GM23338 (cell line): Measurements from ENCODE around the gene IMMP2L. TPM values are rescaled to one million over a fixed set of nuclear protein-coding genes. Genes with fewer than 3 reads are reported as not detected.

Experiments
- ATAC-seq: fragments of 200-7000 bp; cut with Tn5 transposase; 3 replicates; pipeline ENCODE4 v1.9.1; 2020
- DNase-seq: peaks from one replicate; pipeline ENCODE4 v3.0.0-alpha.2; 2015; ENCODE audit warnings: low spot score
- H2AFZ ChIP-seq: fragments of 200-600 bp; sonication (generic); 2 replicates; pipeline ENCODE4 v1.8.0; 2016; ENCODE audit warnings: antibody characterized with exemption, mild to moderate bottlenecking, moderate library complexity
- H3F3A ChIP-seq: fragments of 200-600 bp; sonication (generic); replicated peaks from 2 replicates; pipeline ENCODE4 v1.8.0; 2017; ENCODE audit warnings: antibody characterized with exemption, mixed run types, low read depth
- H3K27ac ChIP-seq: fragments of 200-600 bp; sonication (generic); 2 replicates; pipeline ENCODE4 v1.6.1; 2016; ENCODE audit warnings: low read depth
- H3K27me3 ChIP-seq: fragments of 200-600 bp; sonication (generic); 2 replicates; pipeline ENCODE4 v1.8.0; 2016; ENCODE audit warnings: mild to moderate bottlenecking, mixed run types, moderate library complexity; ENCODE audit not compliant: insufficient read depth
- H3K36me3 ChIP-seq: fragments of 200-600 bp; sonication (generic); 2 replicates; pipeline ENCODE4 v1.8.0; 2016; ENCODE audit warnings: mild to moderate bottlenecking; ENCODE audit not compliant: insufficient read depth
- H3K4me1 ChIP-seq: fragments of 200-600 bp; sonication (generic); 2 replicates; pipeline ENCODE4 v1.8.0; 2016; ENCODE audit warnings: mild to moderate bottlenecking, moderate library complexity; ENCODE audit not compliant: insufficient read depth
- H3K4me2 ChIP-seq: fragments of 200-600 bp; sonication (generic); 2 replicates; pipeline ENCODE4 v1.7.1; 2017; ENCODE audit warnings: mixed run types
- H3K4me3 ChIP-seq: fragments of 200-600 bp; sonication (generic); 2 replicates; pipeline ENCODE4 v1.6.1; 2016; ENCODE audit warnings: mixed run types
- H3K79me2 ChIP-seq: fragments of 200-600 bp; sonication (generic); replicated peaks from 2 replicates; pipeline ENCODE4 v1.8.0; 2017; ENCODE audit warnings: mild to moderate bottlenecking; ENCODE audit not compliant: insufficient read depth
- H3K9me2 ChIP-seq: fragments of 200-600 bp; sonication (generic); 2 replicates; pipeline ENCODE4 v1.8.0; 2017; ENCODE audit not compliant: insufficient read depth
- H4K20me1 ChIP-seq: fragments of 200-600 bp; sonication (generic); replicated peaks from 2 replicates; pipeline ENCODE4 v1.8.0; 2017; ENCODE audit warnings: mild to moderate bottlenecking; ENCODE audit not compliant: insufficient read depth
- H3K27ac Mint-ChIP-seq: 2 replicates; pipeline ENCODE4 v1.8.0; 2020; ENCODE audit warnings: inconsistent platforms, mild to moderate bottlenecking, moderate library complexity, mixed read lengths
- H3K27me3 Mint-ChIP-seq: 3 replicates; pipeline ENCODE4 v1.8.0; 2022; ENCODE audit warnings: low read depth, mild to moderate bottlenecking, moderate library complexity, mixed read lengths, inconsistent platforms; ENCODE audit not compliant: insufficient read depth, poor library complexity
- H3K36me3 Mint-ChIP-seq: 3 replicates; pipeline ENCODE4 v1.8.0; 2021; ENCODE audit warnings: low read depth, mild to moderate bottlenecking, inconsistent platforms, moderate library complexity, mixed read lengths
- H3K4me1 Mint-ChIP-seq: 3 replicates; pipeline ENCODE4 v1.8.0; 2020; ENCODE audit warnings: mild to moderate bottlenecking, inconsistent platforms, mixed read lengths
- H3K4me3 Mint-ChIP-seq: 3 replicates; pipeline ENCODE4 v1.8.0; 2021; ENCODE audit warnings: moderate library complexity, mild to moderate bottlenecking, inconsistent platforms, mixed read lengths
- H3K9me3 Mint-ChIP-seq: 3 replicates; pipeline ENCODE4 v1.8.0; 2020; ENCODE audit warnings: moderate library complexity, mild to moderate bottlenecking, inconsistent platforms, mixed read lengths
- CREB1 ChIP-seq: fragments of 250-450 bp; sonication (Bioruptor Pico); IDR thresholded peaks from 2 replicates; pipeline ENCODE4 v1.5.0; 2020; ENCODE audit warnings: low read depth, mild to moderate bottlenecking, moderate library complexity
- EZH2 ChIP-seq: fragments of 200-600 bp; sonication (generic); IDR thresholded peaks from one replicate; pipeline ENCODE4 v1.8.0; 2017; ENCODE audit warnings: antibody characterized with exemption, mild to moderate bottlenecking, low read depth; ENCODE audit not compliant: unreplicated experiment
- EZH2phosphoT487 ChIP-seq: fragments of 200-600 bp; sonication (generic); IDR thresholded peaks from one replicate; pipeline ENCODE4 v1.8.1; 2018; ENCODE audit warnings: antibody characterized with exemption; ENCODE audit not compliant: unreplicated experiment
- JUNB ChIP-seq: IDR thresholded peaks from one replicate; pipeline ENCODE4 v1.6.1; 2016; ENCODE audit warnings: antibody characterized with exemption; ENCODE audit not compliant: unreplicated experiment
- NANOG ChIP-seq: IDR thresholded peaks from 2 replicates; pipeline ENCODE4 v1.6.1; 2016; ENCODE audit warnings: antibody characterized with exemption, borderline replicate concordance
- POLR2AphosphoS5 ChIP-seq: IDR thresholded peaks from 2 replicates; pipeline ENCODE4 v1.6.1; 2016; ENCODE audit warnings: antibody characterized with exemption, low read depth
- STAT1 ChIP-seq: IDR thresholded peaks from one replicate; pipeline ENCODE4 v1.6.1; 2016; ENCODE audit warnings: antibody characterized with exemption; ENCODE audit not compliant: unreplicated experiment
- ZNF114 ChIP-seq: fragments of 250-450 bp; sonication (Bioruptor Pico); IDR thresholded peaks from 2 replicates; pipeline ENCODE4 v1.5.0; 2020; ENCODE audit warnings: mild to moderate bottlenecking, moderate library complexity
- ZNF331 ChIP-seq: fragments of 250-450 bp; sonication (Bioruptor Pico); IDR thresholded peaks from 2 replicates; pipeline ENCODE4 v1.5.0; 2020; ENCODE audit warnings: low read depth, mild to moderate bottlenecking, moderate library complexity
- polyA plus RNA-seq: library from polyadenylated mRNA; unstranded; fragments of >200 nt; fragmentation: Nextera tagmentation; extraction: Ambion mirVana; gene quantifications from 2 replicates; pipeline ENCODE4 v1.2.1, GENCODE V29; 2016
- total RNA-seq: library from RNA; depleted of rRNA; stranded (reverse); fragments of >200 nt; shearing (Covaris generic); gene quantifications from 2 replicates; pipeline ENCODE4 v1.2.3, GENCODE V29; 2014
- TF ChIP-seq, protein P1 (sequence below), 2 experiments: fragments of 200-600 bp in 1 of 2; sonication (generic) in 1 of 2; conservative IDR thresholded peaks; 2 replicates each; pipeline versions ENCODE4 v1.5.1 to v1.6.1; 2016 to 2017; ENCODE audit warnings: antibody characterized with exemption in 2 of 2, low read depth in 2 of 2, mild to moderate bottlenecking in 2 of 2, moderate library complexity in 1 of 2
- TF ChIP-seq, protein P2 (sequence below): IDR thresholded peaks from one replicate; pipeline ENCODE4 v1.6.1; 2018; ENCODE audit warnings: antibody characterized with exemption; ENCODE audit not compliant: unreplicated experiment
- TF ChIP-seq, protein P3 (sequence below): IDR thresholded peaks from 2 replicates; pipeline ENCODE4 v1.6.1; 2016; ENCODE audit warnings: antibody characterized with exemption

The IMMP2L gene
- total and polyA plus RNA-seq, 2 experiments from 2014 or later = 7.3 to 14.0 TPM

DNA sequence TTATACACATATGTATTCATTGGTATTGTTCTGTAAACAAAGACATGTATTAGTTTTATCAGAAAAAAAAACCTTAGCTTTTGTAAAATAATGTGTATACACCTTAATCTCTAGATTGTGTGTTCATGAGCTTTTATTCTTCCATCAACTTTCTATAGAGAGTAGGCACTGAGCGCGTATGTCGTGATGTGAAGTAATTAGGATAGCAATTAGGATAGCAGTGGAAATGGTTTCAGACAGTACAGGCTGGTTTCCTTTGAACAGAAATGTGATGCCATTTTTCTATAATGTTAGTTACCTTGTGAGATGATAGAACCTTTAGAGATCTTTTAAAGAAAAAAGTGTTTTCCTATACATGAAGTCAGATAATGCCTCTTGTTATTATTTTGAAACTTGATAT lies 709.0 kb downstream of the IMMP2L start (continued):
- no peak for TF ChIP-seq EZH2

DNA sequence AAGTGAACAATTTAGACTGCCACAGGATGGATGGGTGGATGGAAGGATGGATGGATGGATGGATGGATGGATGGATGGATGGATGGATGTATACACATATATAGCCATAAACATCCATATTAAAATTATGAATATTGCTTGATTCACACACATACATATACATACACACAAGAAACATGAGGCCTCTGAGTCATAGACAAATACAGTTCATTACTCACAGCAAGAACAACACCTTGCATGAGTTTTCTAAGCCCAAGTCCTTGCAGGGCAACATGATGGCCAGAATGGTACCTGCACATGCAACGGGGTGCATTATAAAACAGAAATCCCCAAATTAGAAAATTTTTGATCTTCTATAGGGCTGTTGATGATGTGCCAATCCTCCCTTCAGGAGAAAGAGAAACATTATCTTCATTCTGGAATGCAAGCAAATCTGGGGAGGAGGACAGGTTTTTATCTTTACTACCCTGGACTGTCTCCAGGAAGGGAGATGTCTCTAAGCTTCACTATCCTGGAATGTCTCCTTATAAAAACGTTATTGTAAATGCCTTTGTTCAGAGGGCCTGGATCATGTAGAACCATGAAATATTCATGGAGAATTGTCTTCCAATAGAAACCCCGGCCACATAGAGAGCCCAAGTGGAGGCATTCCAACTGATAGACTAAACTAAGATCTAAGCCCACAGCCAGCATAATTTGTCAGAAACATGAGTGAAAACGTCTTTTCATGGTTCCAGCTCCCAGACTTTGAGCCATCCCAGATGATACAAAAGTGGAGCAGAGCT lies 709.9 kb downstream of the IMMP2L start:
- H3K79me2 ChIP-seq = no peaks in the 10 kb centered on the region
- no peak overlapping the region for H2AFZ ChIP-seq
- Mint-ChIP-seq H3K27ac (no peak overlapping the region; the same call in 1 of the 2 replicates), H3K36me3 (peaks cover 22% of the 10 kb centered on the region), H3K4me1 (peaks cover 13% of the 10 kb centered on the region; the same call in 2 of the 3 replicates), H3K4me3 (no peak overlapping the region), H3K9me3 (peaks cover 23% of the 10 kb centered on the region), H3K27me3 (no peaks in the 10 kb centered on the region)
- H3K4me1 ChIP-seq = peaks cover 14% of the 10 kb centered on the region; the same call in 1 of the 2 replicates
- no peaks in the 10 kb centered on the region for H3F3A ChIP-seq
- no peak for TF ChIP-seq EZH2
- no peak for TF ChIP-seq ZNF114 (CRISPR knock-in tag)
- TF ChIP-seq, protein P1, sequence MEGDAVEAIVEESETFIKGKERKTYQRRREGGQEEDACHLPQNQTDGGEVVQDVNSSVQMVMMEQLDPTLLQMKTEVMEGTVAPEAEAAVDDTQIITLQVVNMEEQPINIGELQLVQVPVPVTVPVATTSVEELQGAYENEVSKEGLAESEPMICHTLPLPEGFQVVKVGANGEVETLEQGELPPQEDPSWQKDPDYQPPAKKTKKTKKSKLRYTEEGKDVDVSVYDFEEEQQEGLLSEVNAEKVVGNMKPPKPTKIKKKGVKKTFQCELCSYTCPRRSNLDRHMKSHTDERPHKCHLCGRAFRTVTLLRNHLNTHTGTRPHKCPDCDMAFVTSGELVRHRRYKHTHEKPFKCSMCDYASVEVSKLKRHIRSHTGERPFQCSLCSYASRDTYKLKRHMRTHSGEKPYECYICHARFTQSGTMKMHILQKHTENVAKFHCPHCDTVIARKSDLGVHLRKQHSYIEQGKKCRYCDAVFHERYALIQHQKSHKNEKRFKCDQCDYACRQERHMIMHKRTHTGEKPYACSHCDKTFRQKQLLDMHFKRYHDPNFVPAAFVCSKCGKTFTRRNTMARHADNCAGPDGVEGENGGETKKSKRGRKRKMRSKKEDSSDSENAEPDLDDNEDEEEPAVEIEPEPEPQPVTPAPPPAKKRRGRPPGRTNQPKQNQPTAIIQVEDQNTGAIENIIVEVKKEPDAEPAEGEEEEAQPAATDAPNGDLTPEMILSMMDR (conservative IDR thresholded peaks at IDR 0.05; ENCODE audit: low read depth in 2 of 2) = no peak
- no peak for TF ChIP-seq CREB1 (CRISPR knock-in tag)
- no peak for TF ChIP-seq STAT1
- no peak for TF ChIP-seq NANOG
- no peak for TF ChIP-seq ZNF331 (CRISPR knock-in tag)
- TF ChIP-seq JUNB = no peak
- DNase-seq (no peak), ATAC-seq (no peak)
- peaks cover 5% of the 10 kb centered on the region; the same call in 1 of the 2 replicates for H3K36me3 ChIP-seq
- H3K27ac ChIP-seq = no peak overlapping the region
- H4K20me1 ChIP-seq = no peaks in the 10 kb centered on the region
- no peak overlapping the region for H3K4me3 ChIP-seq
- H3K4me2 ChIP-seq = no peak overlapping the region
- no peaks in the 10 kb centered on the region for H3K27me3 ChIP-seq
- H3K9me2 ChIP-seq = no peaks in the 10 kb centered on the region

DNA sequence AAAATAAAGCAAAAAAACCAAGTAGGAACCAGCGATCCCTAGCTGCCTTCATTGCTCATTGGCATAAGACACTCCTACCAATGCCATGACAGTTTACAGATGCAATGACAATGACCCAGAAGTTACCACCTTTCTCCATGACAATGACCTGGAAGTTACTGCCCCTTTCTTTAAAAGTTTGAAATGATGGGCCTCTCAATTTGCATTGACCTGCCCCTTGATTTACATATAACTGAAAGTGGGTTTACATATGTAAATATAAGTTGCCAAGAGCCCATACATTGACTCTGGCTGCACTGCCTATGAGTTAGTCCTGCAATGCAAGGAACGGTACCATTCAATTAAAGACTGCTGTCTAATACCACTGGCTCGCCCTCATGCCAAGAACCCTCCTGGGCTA lies 712.1 kb downstream of the IMMP2L start:
- peaks cover 22% of the 10 kb centered on the region for H3K36me3 Mint-ChIP-seq
- Histone ChIP-seq H3K4me1 (no peaks in the 10 kb centered on the region), H3K9me2 (no peaks in the 10 kb centered on the region), H3K27ac (no peak overlapping the region), H3K27me3 (no peaks in the 10 kb centered on the region), H3F3A (no peaks in the 10 kb centered on the region), H3K36me3 (peaks cover 5% of the 10 kb centered on the region; the same call in 1 of the 2 replicates), H3K4me2 (no peak overlapping the region), H2AFZ (no peak overlapping the region), H3K79me2 (no peaks in the 10 kb centered on the region), H4K20me1 (no peaks in the 10 kb centered on the region), H3K4me3 (no peak overlapping the region)
- DNase-seq (peak; percentile 14), ATAC-seq (no peak; the same call in 2 of the 3 replicates)
- H3K27me3 Mint-ChIP-seq = no peaks in the 10 kb centered on the region
- H3K9me3 Mint-ChIP-seq = peaks cover 23% of the 10 kb centered on the region
- H3K27ac Mint-ChIP-seq = no peak overlapping the region
- no peak overlapping the region for H3K4me3 Mint-ChIP-seq
- peaks cover 5% of the 10 kb centered on the region for H3K4me1 Mint-ChIP-seq
- TF ChIP-seq CREB1 (CRISPR knock-in tag) = no peak
- no peak for TF ChIP-seq POLR2AphosphoS5
- TF ChIP-seq, protein P2, sequence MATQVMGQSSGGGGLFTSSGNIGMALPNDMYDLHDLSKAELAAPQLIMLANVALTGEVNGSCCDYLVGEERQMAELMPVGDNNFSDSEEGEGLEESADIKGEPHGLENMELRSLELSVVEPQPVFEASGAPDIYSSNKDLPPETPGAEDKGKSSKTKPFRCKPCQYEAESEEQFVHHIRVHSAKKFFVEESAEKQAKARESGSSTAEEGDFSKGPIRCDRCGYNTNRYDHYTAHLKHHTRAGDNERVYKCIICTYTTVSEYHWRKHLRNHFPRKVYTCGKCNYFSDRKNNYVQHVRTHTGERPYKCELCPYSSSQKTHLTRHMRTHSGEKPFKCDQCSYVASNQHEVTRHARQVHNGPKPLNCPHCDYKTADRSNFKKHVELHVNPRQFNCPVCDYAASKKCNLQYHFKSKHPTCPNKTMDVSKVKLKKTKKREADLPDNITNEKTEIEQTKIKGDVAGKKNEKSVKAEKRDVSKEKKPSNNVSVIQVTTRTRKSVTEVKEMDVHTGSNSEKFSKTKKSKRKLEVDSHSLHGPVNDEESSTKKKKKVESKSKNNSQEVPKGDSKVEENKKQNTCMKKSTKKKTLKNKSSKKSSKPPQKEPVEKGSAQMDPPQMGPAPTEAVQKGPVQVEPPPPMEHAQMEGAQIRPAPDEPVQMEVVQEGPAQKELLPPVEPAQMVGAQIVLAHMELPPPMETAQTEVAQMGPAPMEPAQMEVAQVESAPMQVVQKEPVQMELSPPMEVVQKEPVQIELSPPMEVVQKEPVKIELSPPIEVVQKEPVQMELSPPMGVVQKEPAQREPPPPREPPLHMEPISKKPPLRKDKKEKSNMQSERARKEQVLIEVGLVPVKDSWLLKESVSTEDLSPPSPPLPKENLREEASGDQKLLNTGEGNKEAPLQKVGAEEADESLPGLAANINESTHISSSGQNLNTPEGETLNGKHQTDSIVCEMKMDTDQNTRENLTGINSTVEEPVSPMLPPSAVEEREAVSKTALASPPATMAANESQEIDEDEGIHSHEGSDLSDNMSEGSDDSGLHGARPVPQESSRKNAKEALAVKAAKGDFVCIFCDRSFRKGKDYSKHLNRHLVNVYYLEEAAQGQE = no peak
- TF ChIP-seq, protein P1 (conservative IDR thresholded peaks at IDR 0.05; ENCODE audit: low read depth in 2 of 2) = no peak
- no peak for TF ChIP-seq STAT1
- TF ChIP-seq EZH2 = no peak
- no peak for TF ChIP-seq NANOG
- TF ChIP-seq EZH2phosphoT487 = no peak
- TF ChIP-seq, protein P3, sequence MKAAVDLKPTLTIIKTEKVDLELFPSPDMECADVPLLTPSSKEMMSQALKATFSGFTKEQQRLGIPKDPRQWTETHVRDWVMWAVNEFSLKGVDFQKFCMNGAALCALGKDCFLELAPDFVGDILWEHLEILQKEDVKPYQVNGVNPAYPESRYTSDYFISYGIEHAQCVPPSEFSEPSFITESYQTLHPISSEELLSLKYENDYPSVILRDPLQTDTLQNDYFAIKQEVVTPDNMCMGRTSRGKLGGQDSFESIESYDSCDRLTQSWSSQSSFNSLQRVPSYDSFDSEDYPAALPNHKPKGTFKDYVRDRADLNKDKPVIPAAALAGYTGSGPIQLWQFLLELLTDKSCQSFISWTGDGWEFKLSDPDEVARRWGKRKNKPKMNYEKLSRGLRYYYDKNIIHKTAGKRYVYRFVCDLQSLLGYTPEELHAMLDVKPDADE = no peak
- TF ChIP-seq JUNB = no peak
